Coronary artery (tissue), 2 donors: ENCODE data around the gene OR2T27.
"Not testable (repeated sequence)": the region's sequence is repeated elsewhere in the genome, so short reads cannot be mapped to it uniquely, and the experiment has no call there.

Experiments
- DNase-seq: peaks from one replicate; pipeline ENCODE4 v3.0.0-alpha.2; 2017; ENCODE audit warnings: low spot score
- H3K27ac ChIP-seq, 2 donors: fragments of 200-600 bp; sonication (generic); one replicate each; pipeline ENCODE4 v1.5.1; 2016 to 2019
- H3K4me3 ChIP-seq: fragments of 200-600 bp; sonication (generic); 2 replicates; pipeline ENCODE4 v1.5.1; 2016; ENCODE audit warnings: mild to moderate bottlenecking, moderate library complexity
- TF ChIP-seq, protein P1 (sequence below): fragments of 200-600 bp; sonication (generic); IDR thresholded peaks from one replicate; pipeline ENCODE4 v1.5.1; 2019; ENCODE audit warnings: antibody characterized with exemption

The OR2T27 gene

DNA sequence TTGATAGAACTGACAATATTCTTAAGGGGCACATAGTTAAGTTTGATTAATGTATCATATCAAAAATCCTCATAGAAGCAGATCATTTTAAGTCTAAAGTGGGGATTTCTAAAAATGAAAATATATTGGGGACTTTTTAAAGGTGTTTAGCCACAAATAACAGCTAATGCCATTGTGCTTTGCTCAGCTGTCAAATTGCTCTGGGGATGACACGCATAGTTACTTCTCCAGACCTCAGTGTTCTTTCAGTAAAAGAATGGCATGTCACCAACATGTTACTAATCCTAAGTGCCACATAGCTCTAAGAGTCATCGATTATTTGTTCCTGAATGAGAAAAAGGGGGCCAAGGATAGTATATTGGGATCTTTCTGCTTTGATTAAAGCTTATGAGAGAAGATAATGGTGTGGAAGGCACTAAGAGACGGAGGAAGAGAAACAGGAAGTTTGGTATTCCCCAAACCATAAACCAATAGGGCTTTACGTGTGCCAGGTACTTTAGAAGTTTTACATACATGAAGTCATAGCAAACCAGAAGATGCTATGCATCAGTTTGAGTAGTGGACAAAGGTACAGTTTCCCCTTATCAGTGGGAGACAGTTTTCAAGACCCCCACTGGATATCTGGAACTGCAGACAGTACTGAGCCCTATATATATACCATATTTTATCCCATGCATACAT is 12.2 kb downstream of the OR2T27 start:
- not testable (repeated sequence) for H3K27ac ChIP-seq, DNase-seq, H3K4me3 ChIP-seq

DNA sequence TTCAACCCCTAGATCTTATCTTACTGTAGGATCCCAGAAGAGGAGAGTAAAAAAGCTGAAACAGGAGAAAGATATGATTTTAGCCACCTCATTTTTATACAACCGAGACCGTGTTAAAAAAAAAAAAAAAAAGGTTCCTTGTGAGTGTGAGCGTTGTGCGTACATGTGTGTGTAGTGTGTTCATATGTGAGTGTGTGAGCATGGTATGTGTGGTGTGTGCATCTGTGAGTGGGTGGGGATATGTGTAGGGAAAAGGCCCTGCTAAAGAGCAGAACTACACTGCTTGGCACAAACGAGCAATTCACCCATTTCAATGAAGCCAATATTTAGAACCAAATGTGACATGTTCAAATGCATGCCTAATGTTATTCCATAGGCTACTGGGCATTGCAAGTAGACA is 13.7 kb downstream of the OR2T27 start:
- not testable (repeated sequence) for H3K27ac ChIP-seq, DNase-seq, H3K4me3 ChIP-seq

DNA sequence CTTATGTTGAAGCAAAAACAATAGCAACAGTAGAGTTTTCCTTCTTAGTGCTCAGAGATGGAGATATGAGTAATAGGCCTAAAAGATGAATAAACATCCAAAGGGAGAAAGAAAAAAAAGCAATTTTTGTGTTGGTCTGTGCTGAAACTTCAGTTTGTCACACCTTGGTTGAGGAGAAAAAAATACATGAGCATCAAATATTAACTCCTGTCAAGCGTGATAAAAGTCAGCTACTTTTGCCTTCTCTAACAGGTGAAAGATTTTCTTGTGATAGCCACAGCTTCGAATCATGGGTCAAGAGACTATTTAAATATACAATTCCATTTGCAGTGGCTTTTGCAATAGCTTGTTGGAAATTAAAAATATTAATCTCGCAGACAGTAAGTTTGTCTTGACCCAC is 14.4 kb downstream of the OR2T27 start:
- not testable (repeated sequence) for DNase-seq, H3K27ac ChIP-seq, H3K4me3 ChIP-seq

DNA sequence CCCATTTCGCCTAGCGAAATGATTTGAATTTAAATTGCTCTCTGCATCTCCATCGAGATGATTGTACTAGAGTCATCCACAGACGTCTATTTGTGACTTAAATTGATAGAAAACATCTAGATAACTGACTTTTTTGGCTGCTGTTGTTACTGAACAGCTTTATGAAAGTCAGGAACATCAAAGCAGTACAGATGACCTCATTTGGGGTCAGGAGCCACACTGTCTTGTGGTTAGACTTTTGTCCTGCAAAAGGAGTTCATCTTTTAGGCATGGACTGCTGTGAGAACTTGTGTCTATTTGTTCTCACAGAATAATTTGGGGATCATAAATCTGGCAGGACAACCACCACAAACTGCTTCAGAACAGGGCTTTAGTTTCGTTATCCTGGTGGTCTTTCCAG is 15.7 kb downstream of the OR2T27 start:
- H3K27ac ChIP-seq, DNase-seq, H3K4me3 ChIP-seq: not testable (repeated sequence)

DNA sequence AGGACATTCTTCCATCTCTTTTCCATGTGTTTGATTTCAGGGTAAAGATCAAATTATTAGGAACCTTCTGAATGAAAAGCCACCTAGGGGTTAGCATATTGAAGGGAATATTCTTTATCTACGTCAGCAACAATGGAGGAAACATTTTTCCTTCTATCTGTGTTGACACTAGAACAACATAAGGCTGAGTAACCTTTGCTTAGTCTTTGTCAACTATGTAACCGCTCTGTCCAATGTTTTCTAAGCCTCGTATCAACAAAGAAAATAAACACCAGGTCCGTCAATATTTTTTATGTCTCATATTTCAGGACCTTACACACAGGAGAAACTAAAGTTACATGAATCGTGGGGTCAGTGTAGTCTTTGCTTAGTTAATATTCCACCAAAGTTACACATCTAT is 18.7 kb downstream of the OR2T27 start:
- H3K4me3 ChIP-seq = not testable (repeated sequence)

DNA sequence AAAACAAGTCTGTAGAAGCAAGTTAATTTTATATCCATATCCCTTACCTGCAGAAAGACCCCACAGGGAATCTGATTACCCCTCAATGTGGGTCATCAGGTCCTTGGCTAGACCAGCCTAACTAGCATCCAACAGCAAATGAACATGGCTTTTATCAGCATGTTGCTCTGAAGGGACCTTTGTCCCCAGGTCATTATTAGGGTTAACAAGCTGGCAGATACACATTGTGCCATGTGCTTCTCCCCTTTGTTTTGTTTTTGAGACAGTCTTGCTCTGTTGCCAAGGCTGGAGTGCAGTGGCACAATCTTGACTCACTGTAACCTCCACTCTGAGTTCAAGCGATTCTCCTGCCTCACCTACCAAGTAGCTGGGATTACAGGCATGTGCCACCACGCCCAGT is 20.3 kb downstream of the OR2T27 start, which contains the start of gene OR2T11:
TSS of gene OR2T11 (minus strand) at position 101 of the 400 bp plus-strand sequence. CDS start 7,963 bp downstream, outside the sequence.
- DNase-seq, H3K4me3 ChIP-seq, H3K27ac ChIP-seq: not testable (repeated sequence)

More for the DNA sequence above, 18.7 kb downstream of the OR2T27 start:
- H3K27ac ChIP-seq, DNase-seq: not testable (repeated sequence)

DNA sequence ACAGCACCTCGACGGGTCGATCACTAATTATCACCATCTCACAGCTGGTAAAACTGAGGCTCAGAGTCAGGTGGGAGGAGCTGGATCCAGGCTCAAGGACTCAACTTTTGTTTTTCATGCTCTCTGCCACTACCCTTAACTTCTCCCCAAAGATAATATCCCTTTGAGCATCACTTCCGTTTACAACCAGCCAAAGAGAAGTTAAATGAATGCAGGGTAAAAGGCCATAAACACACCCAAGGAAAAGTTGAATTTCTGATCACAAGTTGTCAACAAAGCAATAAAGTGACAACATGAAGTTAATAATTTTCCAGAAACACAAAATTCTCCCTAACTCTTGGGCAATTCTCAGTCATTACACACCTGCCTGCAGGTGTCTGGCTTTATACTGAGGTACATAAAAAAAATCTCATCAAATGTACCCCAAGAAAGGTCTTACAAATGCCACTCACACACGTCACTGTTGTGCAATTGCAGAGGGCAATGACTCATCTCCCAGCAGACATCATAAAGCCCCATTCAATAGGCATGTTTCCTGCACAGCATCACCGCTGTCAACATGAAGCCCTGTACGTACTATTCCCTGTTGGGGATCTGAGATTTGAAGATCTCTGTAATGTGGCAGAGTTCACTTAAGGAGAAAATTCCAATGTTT is 23.8 kb downstream of the OR2T27 start:
- Histone ChIP-seq H3K27ac (no peak overlapping the region), H3K4me3 (no peak overlapping the region)
- DNase-seq = no peak
- TF ChIP-seq, protein P1, sequence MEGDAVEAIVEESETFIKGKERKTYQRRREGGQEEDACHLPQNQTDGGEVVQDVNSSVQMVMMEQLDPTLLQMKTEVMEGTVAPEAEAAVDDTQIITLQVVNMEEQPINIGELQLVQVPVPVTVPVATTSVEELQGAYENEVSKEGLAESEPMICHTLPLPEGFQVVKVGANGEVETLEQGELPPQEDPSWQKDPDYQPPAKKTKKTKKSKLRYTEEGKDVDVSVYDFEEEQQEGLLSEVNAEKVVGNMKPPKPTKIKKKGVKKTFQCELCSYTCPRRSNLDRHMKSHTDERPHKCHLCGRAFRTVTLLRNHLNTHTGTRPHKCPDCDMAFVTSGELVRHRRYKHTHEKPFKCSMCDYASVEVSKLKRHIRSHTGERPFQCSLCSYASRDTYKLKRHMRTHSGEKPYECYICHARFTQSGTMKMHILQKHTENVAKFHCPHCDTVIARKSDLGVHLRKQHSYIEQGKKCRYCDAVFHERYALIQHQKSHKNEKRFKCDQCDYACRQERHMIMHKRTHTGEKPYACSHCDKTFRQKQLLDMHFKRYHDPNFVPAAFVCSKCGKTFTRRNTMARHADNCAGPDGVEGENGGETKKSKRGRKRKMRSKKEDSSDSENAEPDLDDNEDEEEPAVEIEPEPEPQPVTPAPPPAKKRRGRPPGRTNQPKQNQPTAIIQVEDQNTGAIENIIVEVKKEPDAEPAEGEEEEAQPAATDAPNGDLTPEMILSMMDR = no peak

DNA sequence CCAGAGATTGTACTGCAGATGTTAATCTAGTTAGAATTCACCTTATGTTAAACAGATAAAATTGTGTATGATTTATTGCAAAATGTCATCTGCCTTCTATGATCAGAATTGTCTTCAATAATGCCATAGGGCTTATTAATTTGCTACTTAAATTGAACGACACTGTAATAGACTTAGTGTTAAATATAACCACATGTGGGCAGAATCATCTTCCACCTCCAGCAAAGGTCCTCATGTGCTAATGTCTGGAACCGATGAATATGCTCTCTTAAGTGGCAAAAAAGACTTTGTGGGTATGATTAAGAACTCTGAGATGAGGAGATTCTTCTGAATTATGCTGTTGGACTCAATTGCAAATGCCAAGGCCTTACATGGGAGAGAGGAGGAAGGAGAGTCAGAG is 24.8 kb downstream of the OR2T27 start:
- no peak overlapping the region for H3K27ac ChIP-seq
- no peak overlapping the region for H3K4me3 ChIP-seq
- no peak for DNase-seq
- TF ChIP-seq, protein P1 = no peak

DNA sequence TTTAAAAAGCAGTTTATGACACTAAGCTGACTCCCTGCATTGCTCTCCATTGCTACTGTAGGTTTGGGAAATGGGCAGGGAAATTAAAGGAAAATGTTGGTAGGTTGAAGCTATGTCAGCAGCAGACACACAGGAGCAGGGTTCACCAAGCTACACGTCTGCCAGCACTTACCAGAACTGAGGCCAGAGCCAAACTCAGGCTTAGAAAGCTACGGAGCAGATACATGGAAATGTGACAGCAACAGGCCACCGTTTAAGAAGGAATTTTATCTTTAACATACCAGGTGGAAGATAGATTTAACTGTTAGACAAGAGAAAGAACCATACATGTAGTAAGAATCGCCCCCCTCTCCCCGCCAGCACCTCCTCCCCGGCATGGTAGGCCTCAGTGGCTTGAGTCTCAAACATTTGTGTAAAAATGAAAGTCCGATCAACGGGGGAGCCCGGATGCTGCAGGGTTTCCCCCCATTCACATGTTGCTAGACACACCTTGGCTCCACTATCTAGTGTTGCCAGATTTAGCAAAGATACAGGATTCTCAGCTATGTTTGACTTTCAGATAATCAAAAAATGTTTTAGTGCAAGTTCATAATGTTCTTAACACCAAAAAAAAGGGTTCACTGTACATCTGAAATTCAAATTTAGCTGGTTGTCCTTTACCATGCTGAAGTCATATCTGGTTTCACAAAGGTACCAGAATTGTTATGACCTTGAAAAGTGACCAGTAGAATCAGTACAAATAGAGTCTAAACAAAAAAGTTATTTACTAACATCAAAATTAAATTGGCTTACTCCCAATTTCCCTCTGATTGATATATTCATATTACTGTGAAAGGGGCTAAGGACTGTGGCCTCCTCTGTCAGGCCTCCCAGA is 27.1 kb downstream of the OR2T27 start:
- H3K4me3 ChIP-seq = no peak overlapping the region
- no peak overlapping the region for H3K27ac ChIP-seq
- TF ChIP-seq, protein P1 = no peak
- no peak for DNase-seq

DNA sequence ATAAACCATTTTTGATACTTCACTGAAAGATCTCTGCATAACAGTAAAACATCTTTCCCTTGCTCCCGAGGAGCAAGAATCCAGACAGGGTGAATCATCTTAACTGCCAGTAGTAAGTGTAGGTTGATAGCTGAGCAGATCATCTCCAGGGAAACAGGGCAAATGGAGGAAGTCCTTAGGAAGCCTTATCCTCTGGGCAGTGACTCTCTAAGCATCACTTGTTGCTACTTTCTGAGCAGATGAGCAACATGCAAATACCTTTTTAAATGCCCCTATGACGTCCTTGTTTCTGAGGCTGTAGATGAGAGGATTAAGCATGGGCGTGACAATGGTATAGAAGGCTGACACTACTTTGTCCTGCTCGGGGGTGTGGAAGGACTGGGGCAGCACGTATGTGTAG is 29.4 kb downstream of the OR2T27 start:
- DNase-seq = no peak
- H3K4me3 ChIP-seq = no peak overlapping the region
- no peak overlapping the region for H3K27ac ChIP-seq
- TF ChIP-seq, protein P1 = no peak
